Muscle of back (tissue), 11 donors: Measurements from ENCODE around the gene P3H4. TPM values are rescaled to one million over a fixed set of nuclear protein-coding genes. Genes with fewer than 3 reads are reported as not detected.

Source experiments
- DNase-seq, 3 donors: peaks; one replicate each; pipeline versions ENCODE4 v3.0.0 to v3.0.0-alpha.2; 2013
- polyA plus RNA-seq, 10 donors: library from polyadenylated mRNA; unstranded; fragments of 120-200 nt; gene quantifications; one replicate each; pipeline ENCODE4 v1.2.1, GENCODE V29; 2013; ENCODE audit not compliant: insufficient read length in 10 of 10

P3H4 gene
- polyA plus RNA-seq, 10 donors: 27.6 to 59.2 (median 40.2) TPM

- no peak for DNase-seq
Measured at GRCh38 chr17:41822216-41823140, 10.7 kb upstream of the P3H4 start.

- DNase-seq: no peak
Measured at GRCh38 chr17:41821776-41822175, 10.0 kb upstream of the P3H4 start.

GRCh38 chr17:41818024-41818423 is 6.3 kb upstream of the P3H4 start:
- DNase-seq: no peak

- DNase-seq: no peak
Measured at GRCh38 chr17:41816637-41817320, 5.0 kb upstream of the P3H4 start.

- DNase-seq: no peak
Measured at GRCh38 chr17:41814195-41814594, 2.4 kb upstream of the P3H4 start.

GRCh38 chr17:41813699-41814124 is 2.0 kb upstream of the P3H4 start:
- no peak for DNase-seq

- DNase-seq: peak in 1 of 3 donors; percentile 43
Measured at GRCh38 chr17:41813152-41813680, 1.5 kb upstream of the P3H4 start.

- peak; percentile 92 to 97 (median 93) for DNase-seq
Measured at GRCh38 chr17:41812381-41813151, 817 bp upstream of the P3H4 start, which contains the start of gene FKBP10. Gene FKBP10 (plus strand): TSS chr17:41813004. CDS start chr17:41813035, 31 bp downstream.

GRCh38 chr17:41810659-41811548 is 845 bp downstream of the P3H4 start:
- no peak for DNase-seq

- DNase-seq: no peak
Measured at GRCh38 chr17:41806685-41807445, 4.9 kb downstream of the P3H4 start.

GRCh38 chr17:41803049-41804020 is 8.4 kb downstream of the P3H4 start:
- DNase-seq: peak in 1 of 3 donors; percentile 33

GRCh38 chr17:41801374-41802271 is 10.1 kb downstream of the P3H4 start:
- peak; percentile 64 to 91 (median 86) for DNase-seq

- DNase-seq: no peak
Measured at GRCh38 chr17:41800601-41801373, 11.0 kb downstream of the P3H4 start.

- no peak for DNase-seq
Measured at GRCh38 chr17:41799366-41799765, 12.4 kb downstream of the P3H4 start.

- DNase-seq: no peak
Measured at GRCh38 chr17:41797377-41797776, 14.4 kb downstream of the P3H4 start.

GRCh38 chr17:41796121-41796895 is 15.4 kb downstream of the P3H4 start:
- no peak for DNase-seq
